SU-DHL-6 (cell line): ENCODE measurements around the gene TMCO4.

Experiments
- H2AFZ ChIP-seq: fragments of 200-600 bp; sonication (generic); 2 replicates; pipeline ENCODE4 v1.6.1; 2014; ENCODE audit warnings: low read depth, mild to moderate bottlenecking, moderate library complexity, mixed read lengths, antibody characterized with exemption, low read length; ENCODE audit not compliant: severe bottlenecking
- H3F3A ChIP-seq: fragments of 200-600 bp; shearing (Covaris generic); 2 replicates; pipeline ENCODE4 v1.6.0; 2016; ENCODE audit warnings: antibody characterized with exemption, mild to moderate bottlenecking; ENCODE audit not compliant: insufficient read depth
- H3K27ac ChIP-seq: fragments of 200-600 bp; sonication (generic); 2 replicates; pipeline ENCODE4 v1.5.1; 2016; ENCODE audit warnings: low read depth, mild to moderate bottlenecking, low read length, moderate library complexity, mixed read lengths
- H3K27me3 ChIP-seq: fragments of 200-600 bp; sonication (generic), shearing (Covaris generic); 2 replicates; pipeline ENCODE4 v1.6.0; 2014; ENCODE audit warnings: mild to moderate bottlenecking, low read length
- H3K36me3 ChIP-seq: fragments of 200-600 bp; sonication (generic); 2 replicates; pipeline ENCODE4 v1.6.1; 2014; ENCODE audit warnings: mild to moderate bottlenecking, low read length, mixed read lengths
- H3K4me2 ChIP-seq: fragments of 300-600, 200-600 bp; shearing (Covaris generic), sonication (generic); 2 replicates; pipeline ENCODE4 v1.6.0; 2014; ENCODE audit warnings: low read length, low read depth, mild to moderate bottlenecking; ENCODE audit not compliant: poor library complexity, severe bottlenecking
- H3K4me3 ChIP-seq: fragments of 200-600 bp; sonication (generic); 2 replicates; pipeline ENCODE4 v1.5.1; 2014; ENCODE audit warnings: antibody characterized with exemption, low read length, mild to moderate bottlenecking, mixed read lengths; ENCODE audit not compliant: insufficient read depth, poor library complexity, severe bottlenecking
- H3K79me2 ChIP-seq: fragments of 200-600 bp; sonication (generic); 2 replicates; pipeline ENCODE4 v1.6.1; 2014; ENCODE audit warnings: mild to moderate bottlenecking, low read length, moderate library complexity; ENCODE audit not compliant: insufficient read depth
- H3K9ac ChIP-seq: fragments of 200-600 bp; sonication (generic); 2 replicates; pipeline ENCODE4 v1.7.0; 2014; ENCODE audit warnings: mild to moderate bottlenecking, low read length
- H3K9me2 ChIP-seq: fragments of 200-600 bp; sonication (generic); replicated peaks from 2 replicates; pipeline ENCODE4 v1.6.1; 2014; ENCODE audit warnings: low read length; ENCODE audit not compliant: insufficient read depth
- H3K9me3 ChIP-seq: fragments of 200-600 bp; sonication (generic); 2 replicates; pipeline ENCODE4 v1.6.1; 2014; ENCODE audit warnings: low read length, mixed read lengths; ENCODE audit not compliant: insufficient read depth
- H4K20me1 ChIP-seq: fragments of 200-600 bp; sonication (generic); 2 replicates; pipeline ENCODE4 v1.6.1; 2014; ENCODE audit warnings: low read depth, mild to moderate bottlenecking, antibody characterized with exemption, low read length, moderate library complexity, mixed read lengths
- CTCF ChIP-seq: fragments of 200-600 bp; sonication (generic); IDR thresholded peaks from one replicate; pipeline ENCODE4 v1.5.1; 2017; ENCODE audit warnings: antibody characterized with exemption, mild to moderate bottlenecking, low read length, moderate library complexity; ENCODE audit not compliant: insufficient read depth, poor library complexity, severe bottlenecking
- EZH2phosphoT487 ChIP-seq: fragments of 200-600 bp; sonication (generic), shearing (Covaris generic); conservative IDR thresholded peaks from 2 replicates; pipeline ENCODE4 v1.6.1; 2018; ENCODE audit warnings: mild to moderate bottlenecking, antibody characterized with exemption, low read length, moderate library complexity, mixed read lengths

TMCO4 gene

GRCh38 chr1:19661721-19662228, 137.9 kb downstream of the TMCO4 start:
- Histone ChIP-seq H3K79me2 (no peaks in the 10 kb centered on the region), H4K20me1 (no peaks in the 10 kb centered on the region), H3K27ac (no peak overlapping the region), H3K4me3 (no peak overlapping the region), H2AFZ (no peak overlapping the region), H3K27me3 (no peaks in the 10 kb centered on the region), H3F3A (no peaks in the 10 kb centered on the region), H3K9me2 (no peaks in the 10 kb centered on the region), H3K4me2 (no peak overlapping the region), H3K36me3 (no peaks in the 10 kb centered on the region), H3K9me3 (no peaks in the 10 kb centered on the region), H3K9ac (no peak overlapping the region)
- TF ChIP-seq CTCF, result peak; percentile 53
- no peak for TF ChIP-seq EZH2phosphoT487

GRCh38 chr1:19658186-19658585, 141.5 kb downstream of the TMCO4 start:
- Histone ChIP-seq H3K9me3 (no peaks in the 10 kb centered on the region), H3K9me2 (no peaks in the 10 kb centered on the region), H3K4me2 (no peak overlapping the region), H2AFZ (no peak overlapping the region), H3K27ac (no peak overlapping the region), H3F3A (no peaks in the 10 kb centered on the region), H3K9ac (no peak overlapping the region), H3K4me3 (no peak overlapping the region), H4K20me1 (no peaks in the 10 kb centered on the region), H3K79me2 (no peaks in the 10 kb centered on the region), H3K27me3 (no peaks in the 10 kb centered on the region), H3K36me3 (no peaks in the 10 kb centered on the region)
- TF ChIP-seq CTCF (no peak), EZH2phosphoT487 (no peak)

GRCh38 chr1:19657511-19657910, 142.2 kb downstream of the TMCO4 start:
- no peaks in the 10 kb centered on the region for H3K79me2 ChIP-seq
- no peak overlapping the region for H3K9ac ChIP-seq
- H2AFZ ChIP-seq, result no peak overlapping the region

More at GRCh38 chr1:19657511-19657910, 142.2 kb downstream of the TMCO4 start:
- H3K4me2 ChIP-seq, result no peak overlapping the region
- no peaks in the 10 kb centered on the region for H4K20me1 ChIP-seq
- no peak overlapping the region for H3K27ac ChIP-seq
- no peaks in the 10 kb centered on the region for H3K36me3 ChIP-seq
- TF ChIP-seq EZH2phosphoT487 (no peak), CTCF (no peak)
- H3K4me3 ChIP-seq, result no peak overlapping the region
- no peaks in the 10 kb centered on the region for H3F3A ChIP-seq
- H3K27me3 ChIP-seq, result no peaks in the 10 kb centered on the region
- H3K9me2 ChIP-seq, result no peaks in the 10 kb centered on the region
- H3K9me3 ChIP-seq, result no peaks in the 10 kb centered on the region
